NCI-H1048 (cell line): ENCODE measurements around the gene CASQ2.

Experiments
- DNase-seq: peaks from one replicate; lab custom pipeline; 2025; lab: John Stamatoyannopoulos, UW

The CASQ2 gene

DNA sequence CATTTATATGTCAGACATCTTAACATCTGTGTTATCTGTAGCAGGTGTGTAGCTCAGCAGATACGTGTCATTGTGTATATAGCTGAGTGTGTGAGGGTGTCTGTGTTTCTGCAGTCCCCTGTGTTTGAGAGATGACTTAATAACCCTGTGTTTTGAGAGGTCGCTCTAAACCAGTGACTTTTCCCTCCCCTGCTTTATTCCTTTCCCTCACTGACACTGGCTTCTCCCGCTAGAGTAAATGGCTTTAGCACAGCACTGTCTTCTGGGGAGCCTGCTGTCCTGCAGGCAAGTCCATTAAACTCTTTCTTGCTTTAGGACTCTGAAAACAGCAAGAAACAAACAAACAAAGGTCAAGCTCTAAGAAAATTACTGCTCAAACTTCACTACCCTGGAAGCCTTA is 73.7 kb downstream of the CASQ2 start:
- no peak for DNase-seq

GRCh38 chr1:115692224-115692623 is 76.3 kb downstream of the CASQ2 start:
- no peak for DNase-seq

GRCh38 chr1:115690972-115691371 is 77.5 kb downstream of the CASQ2 start:
- DNase-seq, result no peak

- DNase-seq, result no peak
These were observed 80.8 kb downstream of the CASQ2 start for GRCh38 chr1:115687744-115688143.

DNA sequence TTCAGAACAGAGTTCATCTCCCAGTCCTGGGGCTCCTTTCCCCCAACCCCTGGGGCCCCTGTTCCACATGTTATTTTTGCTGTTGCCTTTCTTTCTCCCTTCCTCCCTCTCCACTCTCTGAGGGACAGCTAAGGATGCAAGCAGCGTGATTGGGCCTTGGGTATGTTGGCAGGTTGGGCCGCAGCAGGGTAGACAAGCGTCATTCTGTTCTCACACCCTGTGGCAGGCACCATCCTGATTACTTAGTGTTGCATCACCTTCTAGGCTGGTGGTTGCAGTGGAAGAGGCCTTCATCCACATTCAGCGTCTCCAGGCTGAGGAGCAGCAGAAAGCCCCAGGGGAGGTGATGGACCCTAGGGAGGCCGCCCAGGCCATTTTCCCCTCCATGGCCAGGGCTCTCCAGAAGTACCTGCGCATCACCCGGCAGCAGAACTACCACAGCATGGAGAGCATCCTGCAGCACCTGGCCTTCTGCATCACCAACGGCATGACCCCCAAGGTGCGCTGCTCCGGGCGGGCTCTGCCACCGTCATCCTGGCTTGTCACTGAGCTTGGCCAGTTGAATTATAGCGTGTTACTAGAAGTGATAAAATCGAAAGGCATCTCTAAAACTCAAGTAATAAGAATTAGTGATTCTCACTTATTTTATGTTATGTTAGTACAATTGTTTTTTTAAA is 83.3 kb downstream of the CASQ2 start:
- DNase-seq, result no peak

GRCh38 chr1:115682792-115683191 is 85.7 kb downstream of the CASQ2 start:
- no peak for DNase-seq

GRCh38 chr1:115680730-115681111 is 87.8 kb downstream of the CASQ2 start:
- DNase-seq, result no peak

- no peak for DNase-seq
These were observed 89.3 kb downstream of the CASQ2 start for GRCh38 chr1:115679141-115679611.

DNA sequence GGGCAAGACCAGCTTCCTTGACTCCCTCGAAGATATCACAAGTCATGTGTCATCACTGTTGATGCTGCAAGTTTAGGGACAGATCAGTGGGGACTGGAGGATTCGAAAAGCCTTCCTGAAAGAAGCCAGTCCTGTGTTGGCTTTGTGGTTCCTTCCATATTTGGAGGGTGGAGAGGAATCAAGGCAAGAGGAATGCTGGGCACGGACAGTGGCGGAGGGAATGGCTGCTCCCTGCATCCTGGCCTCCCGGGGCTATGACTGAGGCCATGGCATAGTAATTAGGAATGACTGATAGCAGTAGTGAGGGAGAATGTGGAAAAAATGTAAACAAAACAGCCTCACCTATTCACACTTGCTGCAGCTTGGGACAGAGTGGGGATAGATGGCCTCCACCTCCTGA is 90.4 kb downstream of the CASQ2 start:
- no peak for DNase-seq

GRCh38 chr1:115677565-115677964 is 90.9 kb downstream of the CASQ2 start:
- DNase-seq, result no peak

GRCh38 chr1:115677182-115677555 is 91.3 kb downstream of the CASQ2 start:
- DNase-seq, result no peak

DNA sequence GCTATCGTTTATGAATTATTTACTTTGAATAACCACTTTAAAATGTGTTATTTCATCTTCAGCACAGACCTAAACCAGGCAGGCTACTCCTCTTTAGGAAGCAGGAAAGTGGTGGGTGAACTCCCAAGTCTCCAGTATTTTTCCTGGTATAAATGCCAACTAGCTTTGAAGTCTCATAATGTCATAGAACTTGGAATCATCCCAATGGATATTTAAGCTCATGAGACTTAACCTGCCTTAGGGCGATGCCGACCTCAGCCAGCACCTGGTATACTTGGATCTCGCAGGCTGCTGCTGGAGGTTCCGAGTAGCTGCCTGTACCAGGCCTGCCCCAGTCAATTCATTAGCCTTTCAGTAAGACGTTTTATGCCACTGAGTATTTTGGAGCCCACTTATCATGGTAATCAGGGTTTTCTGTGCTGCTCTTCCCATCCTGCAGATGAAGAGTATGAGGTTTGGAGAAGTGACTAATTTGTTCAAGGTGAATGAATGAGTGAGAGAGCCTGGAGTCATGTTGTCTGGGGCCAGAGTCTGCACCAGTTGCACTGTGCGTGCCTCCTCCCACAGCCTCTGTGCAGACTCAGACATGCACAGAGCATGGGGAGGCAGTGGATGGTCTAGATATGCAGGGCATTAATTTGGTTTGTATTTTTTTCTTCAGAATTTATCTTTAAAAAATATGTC is 91.9 kb downstream of the CASQ2 start:
- no peak for DNase-seq

- no peak for DNase-seq
These were observed 96.1 kb downstream of the CASQ2 start for GRCh38 chr1:115672224-115673009.

GRCh38 chr1:115671176-115671934 is 97.2 kb downstream of the CASQ2 start:
- DNase-seq, result no peak

GRCh38 chr1:115670476-115671175 is 97.9 kb downstream of the CASQ2 start:
- DNase-seq, result no peak

GRCh38 chr1:115669886-115670285 is 98.6 kb downstream of the CASQ2 start:
- DNase-seq, result no peak

DNA sequence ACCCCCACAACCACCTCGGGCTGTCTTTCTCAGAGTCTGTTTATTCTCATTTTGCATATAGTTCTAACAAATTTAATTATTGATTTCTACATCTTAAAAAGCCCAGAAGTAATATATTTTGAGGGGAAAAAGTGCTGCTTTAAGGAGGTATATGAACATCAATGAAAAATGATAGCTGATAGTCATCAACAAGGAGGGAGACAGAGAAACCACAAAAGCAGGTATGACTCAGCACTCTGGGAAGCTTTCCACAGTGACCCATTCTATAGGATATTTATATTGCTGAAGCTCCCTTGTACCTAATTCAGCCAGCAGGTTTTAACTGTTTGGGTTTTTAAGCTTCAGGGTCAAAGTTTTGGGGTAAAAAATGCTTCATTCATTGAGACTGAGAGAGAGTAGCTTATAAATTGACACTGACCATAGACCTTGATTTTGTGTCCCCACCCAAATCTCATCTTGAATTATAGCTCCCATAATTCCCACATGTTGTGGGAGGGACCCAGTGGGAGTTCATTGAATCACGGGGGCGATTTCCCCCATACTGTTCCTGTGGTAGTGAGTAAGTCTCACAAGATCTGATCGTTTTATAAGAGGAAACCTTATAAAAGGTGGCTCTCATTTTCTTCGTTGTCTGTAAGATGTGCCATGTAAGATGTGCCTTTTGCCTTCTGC is 99.4 kb downstream of the CASQ2 start:
- no peak for DNase-seq

DNA sequence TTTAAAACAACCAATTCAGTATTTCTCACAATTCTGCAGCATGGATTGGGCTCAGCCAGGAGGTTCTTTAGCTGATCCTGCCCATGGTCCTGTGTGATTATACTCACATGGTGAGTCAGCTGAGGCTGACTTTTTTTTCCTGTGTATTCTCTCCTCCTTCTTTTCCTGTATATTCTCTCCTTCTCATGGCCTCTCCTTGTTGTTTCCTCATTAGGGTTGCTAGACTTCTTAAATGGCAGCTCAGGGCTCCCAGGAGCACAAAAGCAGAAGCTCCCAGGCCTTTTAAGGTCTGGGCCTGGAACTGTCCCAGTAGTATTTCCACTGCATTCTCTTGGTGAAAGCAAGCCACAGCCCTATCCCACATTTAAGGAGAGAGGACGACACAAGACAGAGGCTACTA is 99.9 kb downstream of the CASQ2 start:
- DNase-seq, result no peak

GRCh38 chr1:115666702-115667101 is 101.8 kb downstream of the CASQ2 start:
- DNase-seq, result no peak

DNA sequence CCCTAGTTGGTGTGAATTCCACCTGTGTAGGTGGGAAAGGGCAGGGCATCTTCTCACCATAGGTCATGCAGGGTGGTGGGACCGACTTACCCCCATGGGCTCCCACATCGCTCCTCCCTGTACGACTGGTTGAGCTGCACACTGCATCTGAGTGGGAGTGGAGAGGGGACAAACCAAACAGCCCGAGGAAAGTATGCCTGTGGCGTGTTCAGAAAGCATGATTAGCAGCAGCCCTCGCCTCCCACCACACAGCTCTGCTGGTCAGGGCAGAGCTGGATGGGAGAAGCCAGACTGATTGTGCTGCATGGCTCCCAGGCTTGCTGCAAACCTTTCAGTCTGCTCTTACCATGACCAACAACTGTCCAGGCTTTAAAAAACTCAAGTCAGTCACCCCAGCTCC is 102.3 kb downstream of the CASQ2 start:
- DNase-seq, result no peak
